K562 (cell line): ENCODE results near the gene DMAC2.

Experiments used
- CTCF ChIP-seq, 3 experiments: IDR thresholded peaks in 2 of 3; conservative IDR thresholded peaks in 1 of 3; 2 replicates each; pipeline ENCODE4 v1.5.1; 2011 to 2012; ENCODE audit warnings: low read length in 3 of 3, mild to moderate bottlenecking in 3 of 3, control low read depth in 2 of 3, improper control_type of control experiment in 1 of 3, inconsistent platforms in 1 of 3, low read depth in 1 of 3, mixed read lengths in 1 of 3, moderate library complexity in 1 of 3; ENCODE audit not compliant: insufficient read depth in 2 of 3
- FOXM1 ChIP-seq, 2 experiments: fragments of 450-650 bp in 1 of 2; sonication (generic) in 1 of 2; formaldehyde crosslinking in 1 of 2; IDR thresholded peaks; 2 replicates each; pipeline versions ENCODE4 v1.6.1 to v1.9.0; 2017 to 2022; ENCODE audit warnings: low read depth in 2 of 2, mild to moderate bottlenecking in 2 of 2, missing genetic modification reagents in 1 of 2, moderate library complexity in 1 of 2
- ZNF583 ChIP-seq: fragments of 250-450 bp; sonication (Bioruptor Pico); IDR thresholded peaks from 2 replicates; pipeline ENCODE4 v1.4.0; 2020

DNA sequence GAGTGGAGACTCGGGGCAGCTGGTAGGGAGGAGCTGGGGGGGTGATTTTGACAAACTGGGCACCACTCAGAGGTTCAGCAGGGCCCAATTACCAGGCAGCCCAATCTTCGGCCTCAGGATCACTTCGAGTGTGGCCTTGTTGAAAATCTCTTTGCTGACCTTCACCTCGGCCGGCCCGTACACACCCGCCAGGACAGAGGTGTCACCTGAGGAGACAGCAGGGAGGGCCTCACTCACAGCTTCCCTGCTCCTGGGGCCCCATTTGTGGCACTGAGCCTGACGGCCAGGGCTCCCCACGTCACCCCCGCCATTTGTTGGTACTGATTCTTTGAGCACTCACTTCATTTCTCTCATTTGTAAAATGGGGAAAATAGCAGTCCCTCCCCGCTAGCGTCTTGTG lies 46.9 kb downstream of the DMAC2 start:
- no peak for TF ChIP-seq FOXM1 (IDR thresholded peaks at IDR 0.05; ENCODE audit: low read depth)
- no peak for TF ChIP-seq FOXM1 (CRISPR knock-in tag; IDR thresholded peaks at IDR 0.05; ENCODE audit: low read depth)
- no peak for TF ChIP-seq ZNF583 (CRISPR knock-in tag)
- TF ChIP-seq CTCF (IDR thresholded peaks at IDR 0.05 in 2 of 3, conservative IDR thresholded peaks at IDR 0.05 in 1 of 3; ENCODE audit: insufficient read depth in 2 of 3, low read depth in 1 of 3, low read length in 3 of 3), result no peak
